Mucosa of descending colon (tissue), 3 donors: ENCODE measurements around the gene LEPR. TPM values are rescaled to one million over a fixed set of nuclear protein-coding genes. Genes with fewer than 3 reads are reported as not detected.

Source experiments
- ATAC-seq: fragments of 200-7000 bp; cut with Tn5 transposase; one replicate; pipeline ENCODE4 v1.9.1; 2020; ENCODE audit warnings: mild to moderate bottlenecking, moderate library complexity
- DNase-seq, 3 donors: peaks; one replicate each; pipeline ENCODE4 v3.0.0-alpha.2; 2020
- H3K36me3 ChIP-seq: fragments of 200-600 bp; one replicate; pipeline ENCODE4 v1.8.0; 2021; ENCODE audit warnings: low read depth, mild to moderate bottlenecking
- H3K4me1 ChIP-seq: fragments of 200-600 bp; one replicate; pipeline ENCODE4 v1.8.0; 2021; ENCODE audit warnings: low read depth, mild to moderate bottlenecking
- H3K4me3 ChIP-seq: fragments of 200-600 bp; one replicate; pipeline ENCODE4 v1.8.0; 2021; ENCODE audit warnings: mild to moderate bottlenecking
- H3K9me3 ChIP-seq: fragments of 200-600 bp; one replicate; pipeline ENCODE4 v1.8.0; 2021; ENCODE audit warnings: mild to moderate bottlenecking
- CTCF ChIP-seq: fragments of 200-600 bp; IDR thresholded peaks from one replicate; pipeline ENCODE4 v1.8.0; 2022; ENCODE audit warnings: antibody characterized with exemption, mild to moderate bottlenecking
- intact Hi-C, 2 donors: fragments of 100-400 bp; cut with DNase I in 1 of 2; cut with micrococcal nuclease in 1 of 2; formaldehyde crosslinking; loops; one replicate each; pipeline versions ENCODE4 v1.11.0 to v1.11.1; 2022; cut with DNase I, micrococcal nuclease
- total RNA-seq, 3 donors: library from RNA; stranded (reverse); fragmentation: NEBNext Ultra II Directional in 2 of 3; extraction: Animal tissue kit (Norgen Biotek cat#: 25700) in 2 of 3; gene quantifications; one replicate each; pipeline versions ENCODE4 v1.2.1 to v1.2.4, GENCODE V29; 2021 to 2023
- donor health status: DM: no; HTN: no; CAD: no; lungs with moderate emphysema.
- donor health status: DM: no; HTN: no; CAD: no.
- donor health status: DM: no; HTN: yes; CAD: no.

LEPR gene
- total RNA-seq, 3 donors from 2014 or later: 2.6 to 7.5 (median 4.6) TPM

GRCh38 chr1:65414538-65414937 lies 5.9 kb upstream of the LEPR start:
- H3K9me3 ChIP-seq: no peaks in the 10 kb centered on the region
- no peak for DNase-seq
- ATAC-seq: no peak
- no peak overlapping the region for H3K4me3 ChIP-seq
- TF ChIP-seq CTCF: no peak
- H3K4me1 ChIP-seq: no peaks in the 10 kb centered on the region
- intact Hi-C loops: no loop called here
- H3K36me3 ChIP-seq: no peaks in the 10 kb centered on the region

DNA sequence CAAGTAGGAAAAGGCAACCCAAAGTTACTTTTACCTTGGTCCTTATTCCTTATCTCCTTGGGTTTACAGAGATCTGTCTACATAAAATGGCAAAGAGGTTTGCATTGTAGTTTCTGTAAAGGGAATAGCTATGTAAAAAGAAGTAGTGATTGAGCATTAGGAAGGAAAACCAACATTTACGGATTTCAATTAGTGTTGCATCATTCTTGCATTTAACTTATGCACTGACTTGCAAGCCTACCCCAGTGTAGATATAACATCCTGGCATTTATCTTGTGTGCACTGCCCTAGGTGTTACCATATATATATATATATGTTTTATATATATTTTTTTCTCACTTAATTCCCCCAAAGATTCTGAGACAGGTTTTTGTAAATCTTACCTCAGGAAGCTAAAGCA lies 3.7 kb upstream of the LEPR start:
- TF ChIP-seq CTCF: no peak
- Histone ChIP-seq H3K9me3 (no peaks in the 10 kb centered on the region), H3K36me3 (no peaks in the 10 kb centered on the region), H3K4me3 (no peak overlapping the region), H3K4me1 (peaks cover 3% of the 10 kb centered on the region)
- ATAC-seq (no peak), DNase-seq (no peak)
- intact Hi-C loops: no loop called here

DNA sequence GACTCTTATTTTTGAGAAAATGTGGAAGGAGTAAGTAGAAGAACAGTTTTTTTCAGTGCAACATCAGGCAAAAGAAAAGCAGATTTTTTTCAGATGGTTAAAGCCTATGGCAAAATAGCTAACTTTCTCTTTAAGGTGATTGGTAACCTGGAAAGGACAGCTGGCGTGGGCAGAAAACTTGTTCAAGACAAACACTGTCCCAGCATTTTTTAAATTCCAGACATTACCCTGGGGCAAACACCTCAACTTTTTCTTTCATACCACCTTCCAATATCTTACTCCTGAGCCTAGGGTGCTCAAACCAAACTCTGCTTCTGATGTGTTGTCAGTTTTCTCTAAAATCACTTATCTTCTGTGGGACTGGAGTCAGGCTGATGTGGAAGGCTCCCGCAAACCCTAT lies 2.7 kb upstream of the LEPR start:
- TF ChIP-seq CTCF: no peak
- Histone ChIP-seq H3K4me3 (no peak overlapping the region), H3K9me3 (no peaks in the 10 kb centered on the region), H3K4me1 (peaks cover 7% of the 10 kb centered on the region), H3K36me3 (no peaks in the 10 kb centered on the region)
- DNase-seq (no peak), ATAC-seq (no peak)
- intact Hi-C loops: no loop called here

GRCh38 chr1:65418522-65419185 lies 1.8 kb upstream of the LEPR start:
- intact Hi-C loops: no loop called here
- no peak for ATAC-seq
- H3K9me3 ChIP-seq: no peaks in the 10 kb centered on the region
- no peak for DNase-seq
- H3K4me3 ChIP-seq: no peak overlapping the region
- H3K36me3 ChIP-seq: no peaks in the 10 kb centered on the region
- no peak for TF ChIP-seq CTCF
- H3K4me1 ChIP-seq: peaks cover 7% of the 10 kb centered on the region

GRCh38 chr1:65419681-65420589 lies 533 bp upstream of the LEPR start:
- no peak for TF ChIP-seq CTCF
- DNase-seq (peak; percentile 98 to 99 (median 99)), ATAC-seq (peak; percentile 93)
- no peaks in the 10 kb centered on the region for H3K36me3 ChIP-seq
- no peaks in the 10 kb centered on the region for H3K9me3 ChIP-seq
- H3K4me3 ChIP-seq: peak overlapping the region; percentile 58
- peaks cover 7% of the 10 kb centered on the region for H3K4me1 ChIP-seq
- intact Hi-C loops: no loop called here
